Amniotic stem cell (primary cell): Measurements from ENCODE around the gene RABGAP1.

ENCODE experiments used
- DNase-seq: peaks from one replicate; lab custom pipeline; 2025; lab: John Stamatoyannopoulos, UW

The RABGAP1 gene

GRCh38 chr9:123008909-123009308, 68.1 kb downstream of the RABGAP1 start:
- no peak for DNase-seq

DNA sequence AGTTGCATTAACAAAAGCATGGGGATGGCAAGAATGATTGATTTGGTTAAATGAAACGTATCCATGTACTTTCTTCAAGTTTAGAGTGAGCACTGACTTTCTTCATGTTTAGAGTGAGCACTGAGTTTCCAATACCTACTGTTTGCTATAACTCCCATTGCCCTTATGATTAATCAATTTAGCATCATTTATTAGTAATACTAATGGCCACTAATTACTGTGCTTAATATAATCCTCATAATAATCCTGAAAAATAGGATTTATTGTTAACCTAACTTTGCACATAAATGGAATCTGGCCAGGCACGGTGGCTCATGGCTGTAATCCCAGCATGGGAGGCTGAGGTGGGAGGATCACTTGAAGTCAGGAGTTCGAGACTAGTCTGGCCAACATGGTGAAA, 70.6 kb downstream of the RABGAP1 start:
- DNase-seq: no peak

- DNase-seq: no peak
Measured at GRCh38 chr9:123011878-123012528, 71.2 kb downstream of the RABGAP1 start.

DNA sequence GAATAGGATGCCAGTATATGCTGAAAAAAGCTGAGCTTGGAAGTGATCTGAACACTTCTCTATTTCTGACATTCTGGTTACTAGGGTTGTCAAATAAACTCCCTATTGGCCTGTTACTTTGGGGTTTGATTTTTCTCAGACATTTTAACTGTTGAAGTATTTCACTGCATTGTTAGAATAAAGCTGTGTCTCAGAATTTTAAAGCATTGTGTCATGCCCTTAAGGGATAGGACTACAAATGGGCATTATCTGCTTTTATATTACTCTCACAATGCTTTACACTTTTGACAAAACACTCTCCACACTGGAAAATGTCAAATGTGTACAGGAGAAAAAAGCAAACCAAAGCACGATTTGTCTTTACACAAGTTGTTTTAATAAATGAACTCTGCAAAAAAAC, 75.8 kb downstream of the RABGAP1 start:
- no peak for DNase-seq

DNA sequence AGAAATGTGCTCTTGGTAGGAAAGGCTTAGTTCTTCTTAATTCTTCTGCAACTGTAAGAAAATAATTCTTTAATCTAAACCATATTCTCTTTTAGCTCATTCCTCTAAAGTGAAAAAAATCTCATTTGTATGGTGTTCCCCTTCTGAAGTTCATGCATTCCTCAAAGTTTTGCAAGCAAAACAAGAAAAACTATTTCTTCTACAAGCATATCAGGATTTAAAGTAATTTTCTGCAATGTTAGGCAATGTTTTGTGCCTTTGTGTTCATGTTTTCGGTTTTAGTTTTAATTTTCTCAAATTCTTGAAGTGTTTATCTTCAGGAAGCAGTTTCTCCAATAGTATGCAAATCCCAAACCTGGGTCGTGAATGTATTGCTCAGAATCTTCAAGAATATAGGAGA, 80.0 kb downstream of the RABGAP1 start:
- DNase-seq: no peak

DNA sequence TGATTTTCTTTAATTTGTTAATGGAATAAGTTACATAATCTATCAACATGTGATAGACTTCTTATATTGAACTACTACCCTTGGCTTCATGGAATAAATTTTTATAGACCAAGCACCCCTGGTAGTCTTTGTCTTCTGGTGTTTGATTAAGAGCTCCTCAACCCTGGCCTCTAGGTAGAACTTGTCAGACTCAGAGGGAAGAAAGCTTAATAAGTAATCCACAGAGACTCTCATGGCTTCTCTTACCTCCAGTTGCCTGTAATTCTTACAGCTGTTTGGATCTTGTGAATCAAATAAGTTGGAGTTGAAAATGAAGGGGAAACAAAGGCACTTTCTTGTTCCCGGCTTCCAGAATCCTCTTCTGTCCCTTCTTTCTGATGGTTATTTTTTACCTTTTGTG, 85.6 kb downstream of the RABGAP1 start:
- DNase-seq: no peak

DNA sequence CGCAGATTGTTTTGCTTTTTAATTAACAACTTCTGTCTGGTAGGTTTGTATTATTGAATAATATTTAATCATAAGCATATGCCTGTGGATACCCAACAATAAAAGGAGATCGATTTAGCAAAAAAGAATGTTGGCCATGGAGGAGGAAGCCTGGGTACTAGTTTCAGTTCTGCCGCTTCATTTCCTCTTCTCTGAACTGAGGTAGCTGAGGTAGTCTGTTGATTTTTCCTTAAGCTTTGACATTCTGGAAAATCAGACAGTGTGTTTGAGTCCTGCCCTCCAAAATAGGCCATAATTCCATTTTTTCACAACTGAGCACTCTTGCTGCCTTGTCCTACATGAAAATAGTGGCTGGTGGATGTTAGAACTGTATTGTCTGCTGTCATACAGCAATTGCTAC, 86.7 kb downstream of the RABGAP1 start:
- no peak for DNase-seq

- DNase-seq: no peak
Measured at GRCh38 chr9:123028136-123028535, 87.3 kb downstream of the RABGAP1 start.

DNA sequence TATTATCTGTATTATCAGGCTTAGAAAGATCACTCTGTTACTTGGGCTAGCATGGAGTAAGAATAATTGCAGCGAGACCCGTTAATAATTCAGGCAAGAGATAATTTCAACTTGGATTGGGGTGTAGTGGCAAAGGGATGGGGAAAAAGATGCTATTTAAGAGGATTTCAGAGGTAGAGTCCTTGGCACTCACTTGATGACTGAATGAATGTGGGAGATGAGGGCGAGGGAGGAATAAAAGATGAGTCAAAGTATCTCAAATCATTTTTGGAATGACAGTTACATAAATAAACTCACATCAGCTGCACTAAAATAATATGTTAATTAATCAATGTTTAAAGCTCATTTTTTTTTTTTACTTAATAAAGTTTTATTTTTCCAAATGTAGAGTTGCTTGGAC, 88.2 kb downstream of the RABGAP1 start:
- DNase-seq: no peak

GRCh38 chr9:123031963-123032362, 91.1 kb downstream of the RABGAP1 start:
- no peak for DNase-seq

DNA sequence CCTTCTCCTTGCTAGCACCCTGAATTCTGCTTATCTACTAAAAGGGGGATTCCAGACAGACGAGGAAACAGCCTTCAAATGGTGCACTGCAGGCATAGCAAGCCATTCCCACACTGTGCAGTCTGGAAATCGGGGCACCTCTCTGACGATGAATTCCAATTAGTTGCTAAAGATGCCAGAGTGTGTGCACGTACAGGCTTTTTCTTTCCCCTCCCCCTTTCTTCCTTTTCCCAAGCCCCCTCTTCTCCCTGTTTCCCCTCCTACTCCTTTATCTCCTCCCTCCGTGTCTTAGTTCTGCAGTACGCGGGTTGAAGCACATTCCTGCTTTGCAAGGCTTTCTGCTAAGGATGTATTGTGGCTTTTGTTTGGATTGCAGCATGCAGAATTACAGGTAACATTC, 92.5 kb downstream of the RABGAP1 start, which contains the start of gene GPR21:
Gene GPR21, plus strand, starts transcription at position 316 of the 400 bp plus-strand sequence. CDS start 900 bp downstream, outside the sequence.
- no peak for DNase-seq

- DNase-seq: no peak
Measured at GRCh38 chr9:123033864-123034601, 93.2 kb downstream of the RABGAP1 start.

DNA sequence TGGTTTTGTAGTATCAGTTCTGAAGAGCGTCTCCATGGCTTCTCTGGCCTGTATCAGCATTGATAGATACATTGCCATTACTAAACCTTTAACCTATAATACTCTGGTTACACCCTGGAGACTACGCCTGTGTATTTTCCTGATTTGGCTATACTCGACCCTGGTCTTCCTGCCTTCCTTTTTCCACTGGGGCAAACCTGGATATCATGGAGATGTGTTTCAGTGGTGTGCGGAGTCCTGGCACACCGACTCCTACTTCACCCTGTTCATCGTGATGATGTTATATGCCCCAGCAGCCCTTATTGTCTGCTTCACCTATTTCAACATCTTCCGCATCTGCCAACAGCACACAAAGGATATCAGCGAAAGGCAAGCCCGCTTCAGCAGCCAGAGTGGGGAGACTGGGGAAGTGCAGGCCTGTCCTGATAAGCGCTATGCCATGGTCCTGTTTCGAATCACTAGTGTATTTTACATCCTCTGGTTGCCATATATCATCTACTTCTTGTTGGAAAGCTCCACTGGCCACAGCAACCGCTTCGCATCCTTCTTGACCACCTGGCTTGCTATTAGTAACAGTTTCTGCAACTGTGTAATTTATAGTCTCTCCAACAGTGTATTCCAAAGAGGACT, 94.2 kb downstream of the RABGAP1 start:
- DNase-seq: no peak

DNA sequence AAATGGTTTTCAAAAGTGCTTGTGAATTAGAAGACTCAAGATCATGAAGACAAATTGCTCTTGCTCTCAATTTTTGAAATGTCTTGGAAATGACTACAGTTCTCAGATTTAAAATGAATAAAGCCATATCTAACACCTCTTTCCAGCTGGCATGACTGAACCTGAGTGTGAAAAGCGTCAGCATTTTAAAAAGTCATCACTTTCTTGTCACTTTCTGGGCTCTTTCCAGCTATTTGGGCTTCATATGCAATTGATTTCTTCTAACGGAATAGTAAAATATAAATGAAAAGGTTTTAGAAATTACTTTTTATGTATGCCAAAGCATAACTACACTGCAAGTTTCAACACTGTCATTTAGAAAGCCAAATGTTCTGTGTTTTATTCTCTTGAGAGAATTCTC, 95.0 kb downstream of the RABGAP1 start:
- DNase-seq: no peak

DNA sequence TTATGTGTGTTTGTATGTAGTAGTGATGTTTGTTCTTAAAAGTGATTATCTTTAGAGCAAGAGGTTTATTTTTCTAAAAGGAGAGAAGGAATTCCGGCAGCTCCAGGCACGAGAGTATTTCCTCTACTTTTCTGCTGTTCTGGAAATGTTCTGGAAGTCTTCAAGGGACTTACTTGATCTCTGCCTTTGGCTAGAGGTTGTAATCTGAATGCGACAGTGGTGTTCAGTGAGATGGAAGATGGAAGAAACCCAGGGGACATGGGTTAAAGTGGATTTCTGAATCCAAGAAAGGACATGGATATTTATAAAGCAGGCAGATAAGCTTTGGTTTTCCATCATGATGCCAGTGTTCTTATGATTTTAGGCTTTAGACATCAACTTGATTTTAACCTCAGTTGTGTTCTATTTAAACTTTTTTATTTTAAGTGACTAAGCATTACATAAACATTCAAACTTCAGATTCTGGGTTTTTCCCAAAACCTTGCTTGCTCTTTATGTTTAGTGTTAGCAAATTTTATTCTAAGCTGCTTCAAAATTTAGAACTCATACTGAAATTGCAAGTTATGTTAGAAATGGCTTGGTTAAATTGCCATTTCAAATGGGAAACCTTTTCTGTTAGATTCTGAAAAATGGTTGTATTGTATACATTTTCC, 96.2 kb downstream of the RABGAP1 start:
- no peak for DNase-seq

DNA sequence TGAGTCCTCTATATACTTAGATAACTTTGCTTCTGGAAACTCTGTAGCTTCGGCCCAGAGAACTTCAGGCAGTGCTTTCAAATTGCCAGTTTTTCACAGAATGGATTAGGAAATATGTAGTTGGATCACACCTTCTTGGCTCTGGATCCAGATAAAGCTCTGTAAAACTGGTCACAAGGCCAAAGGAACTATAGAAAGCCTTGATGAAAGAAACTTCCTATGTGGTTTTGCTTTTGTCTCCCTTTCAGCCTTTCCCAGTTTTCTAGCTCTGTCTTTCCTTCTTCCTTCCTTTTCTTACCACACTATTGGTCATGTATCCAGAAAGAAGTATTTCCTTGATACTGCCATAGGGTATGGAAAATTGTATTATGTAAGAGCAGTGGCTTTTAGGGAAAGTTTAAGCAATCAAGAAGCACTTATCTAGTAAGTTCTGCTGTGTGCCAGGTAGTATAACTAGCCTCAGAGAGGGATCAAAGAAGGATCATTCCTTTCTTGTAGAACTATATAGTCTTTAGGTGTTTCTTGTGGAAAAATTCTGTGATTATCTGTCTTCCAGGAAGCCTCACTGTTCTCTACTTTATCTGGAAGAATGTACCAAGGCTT, 98.9 kb downstream of the RABGAP1 start:
- no peak for DNase-seq

GRCh38 chr9:123040801-123041200, 100.0 kb downstream of the RABGAP1 start:
- no peak for DNase-seq

- no peak for DNase-seq
Measured at GRCh38 chr9:123041489-123041888, 100.7 kb downstream of the RABGAP1 start.

DNA sequence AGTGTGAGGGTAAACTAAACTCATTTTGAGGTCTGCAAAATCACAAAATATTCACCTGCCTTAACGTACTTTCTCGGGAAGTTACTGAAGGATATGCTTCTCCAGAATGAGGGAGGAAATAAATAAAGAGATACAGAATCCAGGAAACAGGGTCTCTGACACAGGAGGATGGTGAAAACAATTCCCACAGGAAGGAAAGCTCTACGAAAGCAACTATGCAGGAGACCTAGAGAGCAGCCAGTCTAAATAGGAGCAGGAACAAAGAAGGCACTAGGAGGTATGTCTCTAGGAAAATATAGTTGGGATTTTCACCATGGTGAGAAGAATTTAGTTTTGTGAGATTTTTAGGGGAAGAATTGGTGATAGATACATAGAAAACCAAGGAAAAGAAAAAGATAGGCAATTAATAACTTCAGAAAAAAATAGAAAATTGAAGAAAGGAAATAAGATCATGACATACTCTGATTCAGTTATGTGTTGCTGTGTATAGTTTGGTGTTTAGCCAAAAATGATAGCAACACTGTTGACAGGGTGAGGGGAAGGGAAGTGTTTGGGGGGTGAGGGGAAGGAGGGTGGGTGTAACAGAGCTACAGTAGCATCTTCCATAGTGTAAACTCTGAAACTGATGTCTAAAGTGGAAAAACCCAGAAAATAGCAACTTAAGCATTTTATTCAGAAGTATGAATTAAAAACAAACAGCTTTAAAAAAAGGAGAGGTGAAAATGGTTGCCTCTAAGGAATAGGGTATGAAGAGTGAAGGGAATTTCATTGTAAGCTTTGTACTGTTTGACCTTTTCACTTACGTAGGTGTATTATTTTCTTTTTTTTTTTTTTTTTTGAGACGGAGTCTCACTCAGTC, 102.5 kb downstream of the RABGAP1 start:
- DNase-seq: no peak

DNA sequence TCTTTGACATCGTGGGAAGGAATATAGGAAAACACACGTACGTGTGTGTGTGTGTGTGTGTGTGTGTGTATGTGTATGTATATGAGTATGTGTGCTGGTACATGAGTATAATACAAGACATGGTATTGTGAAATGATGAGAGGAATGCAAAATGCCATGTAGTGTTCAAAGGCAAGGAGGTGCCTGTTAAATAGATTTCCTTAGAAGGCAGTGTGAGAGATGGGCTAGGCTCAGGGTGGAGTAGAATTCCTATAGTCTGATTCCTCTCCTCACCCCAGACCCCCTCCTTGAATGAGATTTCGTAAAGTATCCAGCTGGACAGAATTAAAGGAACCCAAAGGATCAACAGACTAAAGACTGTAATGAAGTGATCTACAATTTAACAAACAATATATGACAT, 103.8 kb downstream of the RABGAP1 start:
- no peak for DNase-seq
